WTC11 (cell line): ENCODE results near the gene SINHCAF. TPM values are rescaled to one million over a fixed set of nuclear protein-coding genes. Genes with fewer than 3 reads are reported as not detected.
A peak's percentile ranks its signal among the peaks of the same experiment; 100 is the strongest.

Source experiments
- ATAC-seq: fragments of 200-7000 bp; cut with Tn5 transposase; 2 replicates; pipeline ENCODE4 v1.10.0; 2021; ENCODE audit warnings: mild to moderate bottlenecking, moderate library complexity
- CTCF ChIA-PET: fragments of 300-600 bp; sonication (Branson Sonifier 250); formaldehyde crosslinking; loops from one replicate; lab custom pipeline; 2021; ENCODE audit warnings: antibody characterized with exemption; lab: Charles Lee
- POLR2A ChIA-PET: fragments of 350-600 bp; sonication (Branson Sonifier 250); formaldehyde crosslinking; loops from one replicate; lab custom pipeline; 2021; ENCODE audit warnings: antibody characterized with exemption; lab: Charles Lee
- DNase-seq: peaks from one replicate; pipeline ENCODE4 v3.0.0; 2021; ENCODE audit warnings: low spot score
- H3K27ac Mint-ChIP-seq: 2 replicates; pipeline ENCODE4 v1.8.0; 2021; ENCODE audit warnings: mixed read lengths
- H3K27me3 Mint-ChIP-seq: 2 replicates; pipeline ENCODE4 v1.8.0; 2021; ENCODE audit warnings: low read depth, mild to moderate bottlenecking, moderate library complexity, mixed read lengths
- H3K36me3 Mint-ChIP-seq: 2 replicates; pipeline ENCODE4 v1.8.0; 2021; ENCODE audit warnings: mixed read lengths
- H3K4me1 Mint-ChIP-seq: 2 replicates; pipeline ENCODE4 v1.8.0; 2022; ENCODE audit warnings: mixed read lengths
- H3K4me3 Mint-ChIP-seq: 2 replicates; pipeline ENCODE4 v1.8.0; 2021; ENCODE audit warnings: mild to moderate bottlenecking, moderate library complexity, mixed read lengths
- H3K9me3 Mint-ChIP-seq: 2 replicates; pipeline ENCODE4 v1.8.0; 2021; ENCODE audit warnings: mixed read lengths
- AFF4 ChIP-seq: sonication (generic); formaldehyde crosslinking; IDR thresholded peaks from 2 replicates; pipeline ENCODE4 v1.8.1; 2023; ENCODE audit warnings: mild to moderate bottlenecking, missing genetic modification reagents, borderline replicate concordance
- ATF3 ChIP-seq: sonication (generic); formaldehyde crosslinking; conservative IDR thresholded peaks from 2 replicates; pipeline ENCODE4 v1.8.1; 2022; ENCODE audit warnings: mild to moderate bottlenecking, missing genetic modification reagents
- CREB1 ChIP-seq: sonication (generic); formaldehyde crosslinking; IDR thresholded peaks from 2 replicates; pipeline ENCODE4 v1.8.0; 2023; ENCODE audit warnings: mild to moderate bottlenecking, missing genetic modification reagents
- ETV6 ChIP-seq: sonication (generic); formaldehyde crosslinking; IDR thresholded peaks from 2 replicates; pipeline ENCODE4 v1.8.1; 2022; ENCODE audit warnings: mild to moderate bottlenecking, missing genetic modification reagents
- FOXJ3 ChIP-seq: sonication (generic); formaldehyde crosslinking; IDR thresholded peaks from 2 replicates; pipeline ENCODE4 v1.9.0; 2021; ENCODE audit warnings: missing genetic modification reagents, mild to moderate bottlenecking, borderline replicate concordance
- HMGA2 ChIP-seq: fragments of 250-450 bp; sonication (Bioruptor Pico); IDR thresholded peaks from 2 replicates; pipeline ENCODE4 v1.4.0; 2021; ENCODE audit warnings: mild to moderate bottlenecking, moderate library complexity
- MLX ChIP-seq: sonication (generic); formaldehyde crosslinking; IDR thresholded peaks from 2 replicates; pipeline ENCODE4 v1.8.1; 2023; ENCODE audit warnings: mild to moderate bottlenecking, missing genetic modification reagents, moderate library complexity
- NFYB ChIP-seq: sonication (generic); formaldehyde crosslinking; conservative IDR thresholded peaks from 2 replicates; pipeline ENCODE4 v1.8.0; 2022; ENCODE audit warnings: low read depth, missing genetic modification reagents
- RORB ChIP-seq: fragments of 250-450 bp; sonication (Bioruptor Pico); IDR thresholded peaks from 2 replicates; pipeline ENCODE4 v1.9.0; 2021; ENCODE audit warnings: mild to moderate bottlenecking
- SOX15 ChIP-seq: fragments of 250-450 bp; sonication (Bioruptor Pico); IDR thresholded peaks from 2 replicates; pipeline ENCODE4 v1.9.0; 2021; ENCODE audit warnings: mild to moderate bottlenecking
- TEAD1 ChIP-seq: sonication (generic); formaldehyde crosslinking; IDR thresholded peaks from 2 replicates; pipeline ENCODE4 v1.8.0; 2022; ENCODE audit warnings: mild to moderate bottlenecking, missing genetic modification reagents
- ZNF219 ChIP-seq: sonication (generic); formaldehyde crosslinking; IDR thresholded peaks from 2 replicates; pipeline ENCODE4 v1.8.0; 2023; ENCODE audit warnings: missing genetic modification reagents, mild to moderate bottlenecking, borderline replicate concordance
- ZNF396 ChIP-seq: fragments of 250-450 bp; sonication (Bioruptor Pico); IDR thresholded peaks from 2 replicates; pipeline ENCODE4 v1.8.0; 2021; ENCODE audit warnings: mild to moderate bottlenecking, moderate library complexity, borderline replicate concordance
- ZNF532 ChIP-seq: fragments of 250-450 bp; sonication (Bioruptor Pico); IDR thresholded peaks from 2 replicates; pipeline ENCODE4 v1.9.0; 2021; ENCODE audit warnings: mild to moderate bottlenecking, borderline replicate concordance
- total RNA-seq: library from RNA; stranded (reverse); gene quantifications from 3 replicates; pipeline ENCODE4 v1.2.3, GENCODE V29; 2021
- TF ChIP-seq, protein P1 (sequence below): sonication (generic); formaldehyde crosslinking; IDR thresholded peaks from 2 replicates; pipeline ENCODE4 v1.8.0; 2023; ENCODE audit warnings: missing genetic modification reagents, mild to moderate bottlenecking, borderline replicate concordance
- TF ChIP-seq, protein P2 (sequence below): sonication (generic); formaldehyde crosslinking; IDR thresholded peaks from 2 replicates; pipeline ENCODE4 v1.8.0; 2022; ENCODE audit warnings: mild to moderate bottlenecking, missing genetic modification reagents

SINHCAF gene
- total RNA-seq, 1 experiment from 2014 or later = 407 TPM

- TF ChIP-seq, protein P1, sequence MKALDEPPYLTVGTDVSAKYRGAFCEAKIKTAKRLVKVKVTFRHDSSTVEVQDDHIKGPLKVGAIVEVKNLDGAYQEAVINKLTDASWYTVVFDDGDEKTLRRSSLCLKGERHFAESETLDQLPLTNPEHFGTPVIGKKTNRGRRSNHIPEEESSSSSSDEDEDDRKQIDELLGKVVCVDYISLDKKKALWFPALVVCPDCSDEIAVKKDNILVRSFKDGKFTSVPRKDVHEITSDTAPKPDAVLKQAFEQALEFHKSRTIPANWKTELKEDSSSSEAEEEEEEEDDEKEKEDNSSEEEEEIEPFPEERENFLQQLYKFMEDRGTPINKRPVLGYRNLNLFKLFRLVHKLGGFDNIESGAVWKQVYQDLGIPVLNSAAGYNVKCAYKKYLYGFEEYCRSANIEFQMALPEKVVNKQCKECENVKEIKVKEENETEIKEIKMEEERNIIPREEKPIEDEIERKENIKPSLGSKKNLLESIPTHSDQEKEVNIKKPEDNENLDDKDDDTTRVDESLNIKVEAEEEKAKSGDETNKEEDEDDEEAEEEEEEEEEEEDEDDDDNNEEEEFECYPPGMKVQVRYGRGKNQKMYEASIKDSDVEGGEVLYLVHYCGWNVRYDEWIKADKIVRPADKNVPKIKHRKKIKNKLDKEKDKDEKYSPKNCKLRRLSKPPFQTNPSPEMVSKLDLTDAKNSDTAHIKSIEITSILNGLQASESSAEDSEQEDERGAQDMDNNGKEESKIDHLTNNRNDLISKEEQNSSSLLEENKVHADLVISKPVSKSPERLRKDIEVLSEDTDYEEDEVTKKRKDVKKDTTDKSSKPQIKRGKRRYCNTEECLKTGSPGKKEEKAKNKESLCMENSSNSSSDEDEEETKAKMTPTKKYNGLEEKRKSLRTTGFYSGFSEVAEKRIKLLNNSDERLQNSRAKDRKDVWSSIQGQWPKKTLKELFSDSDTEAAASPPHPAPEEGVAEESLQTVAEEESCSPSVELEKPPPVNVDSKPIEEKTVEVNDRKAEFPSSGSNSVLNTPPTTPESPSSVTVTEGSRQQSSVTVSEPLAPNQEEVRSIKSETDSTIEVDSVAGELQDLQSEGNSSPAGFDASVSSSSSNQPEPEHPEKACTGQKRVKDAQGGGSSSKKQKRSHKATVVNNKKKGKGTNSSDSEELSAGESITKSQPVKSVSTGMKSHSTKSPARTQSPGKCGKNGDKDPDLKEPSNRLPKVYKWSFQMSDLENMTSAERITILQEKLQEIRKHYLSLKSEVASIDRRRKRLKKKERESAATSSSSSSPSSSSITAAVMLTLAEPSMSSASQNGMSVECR = peak; percentile 58; the same call in 1 of the 2 replicates
- TF ChIP-seq TEAD1 (no peak), ETV6 (CRISPR knock-in tag) (peak; percentile 75; the same call in 1 of the 2 replicates)
- TF ChIP-seq, protein P2, sequence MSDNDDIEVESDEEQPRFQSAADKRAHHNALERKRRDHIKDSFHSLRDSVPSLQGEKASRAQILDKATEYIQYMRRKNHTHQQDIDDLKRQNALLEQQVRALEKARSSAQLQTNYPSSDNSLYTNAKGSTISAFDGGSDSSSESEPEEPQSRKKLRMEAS (CRISPR knock-in tag) = 0 out of 2 replicates have a peak, but pooled peaks have one; percentile 21
These were observed 36.3 kb upstream of the SINHCAF start (continued) for GRCh38 chr12:31362115-31362758.

DNA sequence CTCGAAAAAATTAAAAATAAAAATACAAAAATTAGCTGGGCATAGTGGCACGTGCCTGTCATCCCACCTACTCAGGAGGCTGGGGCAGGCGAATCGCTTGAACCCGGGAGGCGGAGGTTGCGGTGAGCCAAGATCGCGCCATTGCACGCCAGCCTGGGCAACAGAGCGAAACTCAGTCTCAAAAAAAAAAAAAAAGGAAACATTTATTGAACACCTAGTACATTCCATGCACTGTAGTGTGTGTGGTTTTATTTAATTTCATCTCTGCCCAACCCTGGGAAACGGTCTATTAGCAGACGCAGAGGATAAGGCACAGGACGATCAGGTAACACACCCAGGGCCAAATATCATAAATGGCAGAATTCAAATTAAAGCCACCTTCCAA is 35.8 kb upstream of the SINHCAF start:
- ATAC-seq = no peak
- no peaks in the 10 kb centered on the region for H3K9me3 Mint-ChIP-seq
- no peak overlapping the region for H3K4me3 Mint-ChIP-seq
- no peak for TF ChIP-seq FOXJ3 (CRISPR knock-in tag)
- TF ChIP-seq HMGA2 (CRISPR knock-in tag) = no peak
- no peak for TF ChIP-seq ZNF532 (CRISPR knock-in tag)
- no peak for TF ChIP-seq ZNF219 (CRISPR knock-in tag)
- TF ChIP-seq CREB1 (CRISPR knock-in tag) = no peak
- TF ChIP-seq ATF3 (CRISPR knock-in tag) = no peak
- no peak for TF ChIP-seq ZNF396 (CRISPR knock-in tag)
- TF ChIP-seq RORB = no peak
- TF ChIP-seq SOX15 = no peak
- TF ChIP-seq AFF4 = no peak
- no peak for TF ChIP-seq MLX
- TF ChIP-seq NFYB (CRISPR knock-in tag) = no peak
- H3K27ac Mint-ChIP-seq = peak overlapping the region; percentile 98
- no peaks in the 10 kb centered on the region for H3K27me3 Mint-ChIP-seq
- no peak for DNase-seq
- ChIA-PET POLR2A (interaction anchor here (0.9 to 2.7 kb wide), 3 partner anchors 9 to 39 kb away, joined by 6 to 24 read pairs (median 22); partner anchors contain the start of gene SINHCAF), CTCF (interaction anchor here (0.7 to 2.3 kb wide), 6 partner anchors 9 to 110 kb away, joined by 3 to 14 read pairs (median 7); no protein-coding TSS in a partner anchor)
- H3K36me3 Mint-ChIP-seq = 0 out of 2 replicates have a peak, but pooled peaks cover 3% of the 10 kb centered on the region
- peaks cover 42% of the 10 kb centered on the region for H3K4me1 Mint-ChIP-seq
